ENCODE results near the gene KNDC1.

Gene KNDC1

GRCh38 chr10:133196221-133196915 lies 36.3 kb downstream of the KNDC1 start:
- DNase-seq: no peak

GRCh38 chr10:133196936-133197758 lies 37.1 kb downstream of the KNDC1 start:
- no peak for DNase-seq

- DNase-seq: no peak
Observed at GRCh38 chr10:133197786-133198185, 37.8 kb downstream of the KNDC1 start.

GRCh38 chr10:133198206-133198605 lies 38.2 kb downstream of the KNDC1 start:
- no peak for DNase-seq

- DNase-seq: no peak
Observed at GRCh38 chr10:133198621-133199487, 38.8 kb downstream of the KNDC1 start.

- no peak for DNase-seq
Observed at GRCh38 chr10:133199488-133199885, 39.5 kb downstream of the KNDC1 start.

- DNase-seq: no peak
Observed at GRCh38 chr10:133199992-133200611, 40.1 kb downstream of the KNDC1 start.

- DNase-seq: no peak
Observed at GRCh38 chr10:133200621-133201031, 40.6 kb downstream of the KNDC1 start.

- no peak for DNase-seq
Observed at GRCh38 chr10:133201151-133201947, 41.3 kb downstream of the KNDC1 start.

- no peak for DNase-seq
Observed at GRCh38 chr10:133201948-133202725, 42.1 kb downstream of the KNDC1 start.

GRCh38 chr10:133202778-133203651 lies 43.0 kb downstream of the KNDC1 start:
- DNase-seq: no peak

- no peak for DNase-seq
Observed at GRCh38 chr10:133203652-133204195, 43.7 kb downstream of the KNDC1 start.

- DNase-seq: no peak
Observed at GRCh38 chr10:133204226-133205015, 44.4 kb downstream of the KNDC1 start.

- no peak for DNase-seq
Observed at GRCh38 chr10:133205146-133205545, 45.1 kb downstream of the KNDC1 start.

GRCh38 chr10:133206356-133207040 lies 46.5 kb downstream of the KNDC1 start:
- DNase-seq: no peak

- DNase-seq: no peak
Observed at GRCh38 chr10:133207041-133207600, 47.1 kb downstream of the KNDC1 start.

GRCh38 chr10:133207627-133208026 lies 47.6 kb downstream of the KNDC1 start:
- DNase-seq: no peak

- no peak for DNase-seq
Observed at GRCh38 chr10:133208466-133208865, 48.4 kb downstream of the KNDC1 start.
